HG02759 (cell line): ENCODE results near the gene CCT5.
"Not testable (repeated sequence)": the region's sequence is repeated elsewhere in the genome, so short reads cannot be mapped to it uniquely, and the experiment has no call there.

Experiments used
- ATAC-seq: cut with Tn5 transposase; IDR thresholded peaks from one replicate; pipeline ENCODE4 v1.9.1; 2021; ENCODE audit warnings: mild to moderate bottlenecking, moderate library complexity; ENCODE audit not compliant: unreplicated experiment

Gene CCT5

DNA sequence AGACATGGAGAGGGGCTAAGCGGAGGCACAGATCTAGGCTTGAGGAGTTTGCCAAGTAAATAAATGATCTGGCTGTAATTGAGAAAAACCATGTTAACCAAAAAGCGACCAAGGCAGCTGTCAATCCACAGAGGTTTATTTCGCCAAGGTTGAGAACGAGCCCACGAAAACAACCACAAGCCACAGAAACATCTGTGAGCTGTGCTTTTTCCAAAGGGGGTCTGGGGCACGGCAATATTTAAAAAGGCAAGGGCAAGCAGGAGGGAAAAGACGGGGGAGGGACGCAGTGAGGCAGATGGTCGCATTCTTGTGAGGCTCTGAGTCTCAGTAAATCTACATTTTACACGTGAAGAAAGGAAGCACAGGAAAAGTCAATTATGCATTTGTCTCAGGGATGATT is 25.4 kb downstream of the CCT5 start:
- no peak for ATAC-seq

DNA sequence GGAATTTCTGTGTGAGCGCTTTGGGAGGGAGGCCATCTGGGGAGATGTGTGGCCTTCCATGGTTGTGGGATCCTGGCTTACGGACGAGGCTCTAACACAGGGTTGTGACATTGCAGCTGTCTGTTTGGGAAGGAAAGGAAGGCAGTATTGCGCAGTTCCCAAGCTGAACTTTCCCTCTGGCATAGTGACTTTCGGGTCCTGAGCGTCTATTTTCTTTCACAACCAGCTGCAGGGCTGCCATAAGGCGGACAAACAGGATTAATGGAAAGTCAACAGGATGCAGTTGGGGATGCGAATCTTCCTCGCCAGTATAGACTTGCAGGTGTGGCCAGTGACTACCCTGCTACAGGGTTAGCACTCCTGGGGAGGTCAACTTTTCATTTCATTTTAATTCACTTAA is 25.9 kb downstream of the CCT5 start:
- no peak for ATAC-seq

DNA sequence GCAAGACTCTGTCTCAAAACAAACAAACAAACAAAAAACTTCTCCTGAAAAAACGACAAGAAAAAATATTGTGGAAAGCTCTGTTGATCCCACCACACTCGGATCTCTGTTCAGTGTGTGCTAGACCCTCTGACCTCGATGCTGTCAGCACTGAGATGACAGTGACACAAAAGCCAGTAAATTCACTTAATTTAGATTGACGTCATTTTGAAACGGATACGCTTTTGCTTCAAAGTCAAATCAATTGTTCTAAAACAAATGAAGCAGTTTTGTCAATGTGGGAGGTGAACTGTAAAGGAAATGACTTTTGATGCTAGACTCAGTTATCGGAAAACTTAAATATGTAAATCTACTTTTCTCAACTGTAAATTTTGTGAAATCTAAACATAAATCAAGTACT is 26.6 kb downstream of the CCT5 start:
- no peak for ATAC-seq

DNA sequence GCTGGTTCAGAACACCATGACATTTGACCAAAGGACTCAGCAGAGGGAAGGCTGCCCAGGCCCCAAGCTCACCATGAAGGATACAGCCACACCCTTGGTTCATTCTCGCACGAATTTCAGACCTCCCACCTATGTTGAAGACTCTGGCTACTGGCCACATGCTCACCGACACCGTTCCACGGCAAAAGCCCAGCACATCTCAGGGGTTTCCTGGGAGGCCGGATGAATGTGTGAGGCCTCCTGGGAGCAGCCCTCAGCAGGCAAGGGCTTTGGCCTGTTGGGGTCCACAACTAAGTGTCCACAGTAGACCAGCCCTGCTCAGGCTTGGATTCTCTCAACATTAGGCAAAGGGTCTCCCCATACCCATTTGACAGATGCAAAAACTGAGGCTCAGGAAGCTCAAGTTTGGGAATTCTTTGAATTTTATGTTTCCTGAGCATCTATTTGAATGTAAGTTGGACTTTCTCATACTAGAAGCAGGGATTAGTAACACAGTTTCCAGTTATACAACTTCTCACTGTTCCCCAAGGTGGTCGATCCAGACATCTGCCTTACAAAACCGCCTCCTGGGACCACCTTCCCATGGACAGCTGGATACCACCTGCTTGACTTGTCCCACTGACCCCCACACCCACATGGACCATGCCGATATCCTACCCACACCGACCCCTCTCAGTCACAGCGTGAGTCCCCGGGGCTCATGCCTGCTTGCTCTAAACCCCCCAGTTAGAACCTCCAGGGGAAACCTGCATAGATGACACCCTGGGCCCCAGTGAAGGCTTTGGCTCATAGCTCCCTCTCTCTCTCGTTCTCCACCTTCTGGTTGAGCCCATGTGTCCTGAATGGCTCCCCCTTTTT is 27.9 kb downstream of the CCT5 start:
- ATAC-seq: no peak

DNA sequence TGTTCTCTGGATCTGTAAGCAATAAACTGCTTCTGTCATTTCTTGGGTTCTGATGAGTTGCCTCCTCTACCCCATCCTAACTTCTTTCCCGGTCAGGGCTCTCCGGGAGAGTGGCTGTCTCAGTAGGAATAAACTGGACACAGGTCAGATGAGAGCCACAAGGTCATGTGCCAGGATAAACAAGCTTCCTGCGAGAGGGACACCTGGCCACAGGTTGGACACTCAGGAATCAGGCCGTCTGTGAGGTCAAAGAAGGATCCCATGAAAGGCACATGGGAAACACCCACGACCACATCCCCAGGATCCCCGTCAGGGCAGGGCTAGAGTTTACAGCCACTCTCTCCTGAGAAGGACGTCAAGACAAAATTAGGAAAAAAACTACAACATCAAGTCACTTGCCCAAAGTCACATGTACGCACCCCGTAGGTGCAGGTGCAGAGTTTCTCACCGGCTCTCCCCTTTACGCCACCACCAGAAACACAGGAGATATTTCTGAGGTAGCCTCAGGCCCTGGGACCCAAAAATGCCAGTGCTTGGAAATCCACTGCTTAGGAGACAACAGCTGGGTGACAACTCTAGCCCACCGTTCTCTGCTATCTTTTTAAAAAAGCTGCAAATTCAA is 28.7 kb downstream of the CCT5 start:
- ATAC-seq: no peak

DNA sequence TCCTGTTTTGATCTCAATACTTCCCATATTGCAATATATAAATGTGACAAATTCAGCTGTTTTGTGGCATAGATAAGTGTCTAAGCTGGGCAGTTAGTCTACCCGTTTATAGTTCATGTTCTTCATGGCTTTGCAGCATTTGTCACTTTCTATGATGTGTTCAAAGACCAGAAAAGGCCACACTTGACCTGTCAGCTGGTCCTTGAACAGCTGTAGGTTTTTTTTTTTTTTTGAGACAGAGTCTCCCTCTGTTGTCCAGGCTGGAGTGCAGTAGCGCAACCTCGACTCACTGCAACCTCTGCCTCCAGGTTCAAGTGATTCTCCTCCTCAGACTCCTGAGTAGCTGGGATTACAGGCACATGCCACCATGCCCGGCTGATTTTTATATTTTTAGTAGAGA is 29.2 kb downstream of the CCT5 start:
- no peak for ATAC-seq

DNA sequence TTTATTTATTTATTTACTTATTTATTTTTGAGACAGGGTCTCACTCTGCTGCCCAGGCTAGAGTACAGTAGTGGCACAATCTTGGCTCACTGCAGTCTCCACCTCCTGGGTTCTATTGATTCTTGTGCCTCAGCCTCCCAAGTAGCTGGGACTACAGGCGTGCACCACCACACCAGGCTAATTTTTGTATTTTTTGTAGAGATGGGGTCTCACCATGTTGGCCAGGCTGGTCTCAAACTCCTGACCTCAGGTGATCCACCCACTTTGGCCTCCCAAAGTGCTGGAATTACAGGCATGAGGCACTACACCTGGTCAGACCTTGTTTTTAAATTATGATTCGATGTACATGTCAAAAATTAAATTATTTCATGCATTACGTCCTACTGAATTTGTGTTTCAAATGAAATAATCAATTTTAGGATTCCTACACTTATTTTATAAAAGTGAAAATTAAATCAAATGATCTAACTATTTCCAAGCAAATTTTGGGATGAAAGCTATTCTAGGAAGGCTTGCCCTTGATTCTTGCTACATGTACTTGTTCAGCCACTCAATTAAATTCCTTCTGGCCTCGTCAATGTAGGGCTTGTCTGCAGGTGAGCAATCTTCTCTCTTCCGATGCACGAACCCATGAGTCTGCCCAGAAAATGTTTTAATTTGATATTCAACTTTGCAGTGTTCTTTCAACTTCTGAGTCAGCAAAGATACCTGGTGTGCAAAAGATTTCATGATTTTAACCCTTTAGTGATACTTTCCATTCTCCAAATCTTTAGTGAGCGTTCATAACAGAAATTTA is 30.0 kb downstream of the CCT5 start:
- no peak for ATAC-seq

DNA sequence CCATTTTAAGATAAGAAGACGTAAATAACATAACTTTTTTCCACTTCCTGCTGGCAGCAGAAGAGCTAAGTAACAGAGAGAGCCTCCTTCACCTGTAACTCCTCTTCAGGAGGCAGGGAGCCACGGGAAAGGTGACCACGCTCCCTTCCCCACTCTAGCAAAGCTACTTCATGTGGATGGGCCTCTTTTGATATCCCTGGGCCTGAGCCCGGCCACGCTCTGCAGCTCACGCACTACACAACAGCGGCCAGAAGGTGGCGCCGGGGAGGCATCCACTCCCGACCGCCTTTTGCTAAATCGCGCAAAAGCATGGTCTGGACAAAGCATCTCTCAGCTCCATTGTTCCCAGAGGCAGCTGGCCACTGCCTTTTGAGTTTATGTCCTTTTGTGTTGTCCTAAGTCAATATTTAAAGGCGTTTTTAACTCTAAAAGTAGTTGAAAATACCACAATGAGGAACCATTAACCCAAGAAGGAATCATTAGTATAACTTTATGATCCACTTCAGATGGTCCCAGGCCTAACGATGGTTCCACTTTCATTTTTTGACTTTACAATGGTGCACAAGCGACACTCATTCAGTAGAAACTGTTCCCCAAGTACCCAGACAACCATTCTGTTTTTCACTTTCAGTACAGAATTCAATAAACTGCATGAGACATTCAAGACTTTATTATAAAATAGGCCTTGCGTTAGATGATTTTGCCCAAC is 34.0 kb downstream of the CCT5 start:
- ATAC-seq: peak; percentile 85

DNA sequence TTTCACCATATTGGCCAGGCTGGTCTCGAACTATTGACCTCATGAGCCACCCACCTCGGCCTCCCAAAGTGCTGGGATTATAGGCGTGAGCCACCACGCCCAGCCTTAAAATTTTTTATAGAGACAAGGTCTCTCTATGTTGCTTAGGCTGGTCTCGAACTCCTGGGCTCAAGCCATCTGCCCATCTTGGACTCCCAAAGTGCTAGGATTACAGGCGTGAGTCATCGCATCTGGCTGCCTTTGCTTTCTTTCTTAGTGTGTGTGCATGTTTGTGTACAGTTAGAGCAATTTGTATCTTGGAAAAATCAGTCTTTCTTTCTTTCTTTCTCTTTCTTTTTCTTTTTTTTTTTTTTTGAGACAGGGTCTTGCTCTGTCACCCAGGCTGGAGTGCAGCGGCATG is 35.3 kb downstream of the CCT5 start:
- ATAC-seq: not testable (repeated sequence)

DNA sequence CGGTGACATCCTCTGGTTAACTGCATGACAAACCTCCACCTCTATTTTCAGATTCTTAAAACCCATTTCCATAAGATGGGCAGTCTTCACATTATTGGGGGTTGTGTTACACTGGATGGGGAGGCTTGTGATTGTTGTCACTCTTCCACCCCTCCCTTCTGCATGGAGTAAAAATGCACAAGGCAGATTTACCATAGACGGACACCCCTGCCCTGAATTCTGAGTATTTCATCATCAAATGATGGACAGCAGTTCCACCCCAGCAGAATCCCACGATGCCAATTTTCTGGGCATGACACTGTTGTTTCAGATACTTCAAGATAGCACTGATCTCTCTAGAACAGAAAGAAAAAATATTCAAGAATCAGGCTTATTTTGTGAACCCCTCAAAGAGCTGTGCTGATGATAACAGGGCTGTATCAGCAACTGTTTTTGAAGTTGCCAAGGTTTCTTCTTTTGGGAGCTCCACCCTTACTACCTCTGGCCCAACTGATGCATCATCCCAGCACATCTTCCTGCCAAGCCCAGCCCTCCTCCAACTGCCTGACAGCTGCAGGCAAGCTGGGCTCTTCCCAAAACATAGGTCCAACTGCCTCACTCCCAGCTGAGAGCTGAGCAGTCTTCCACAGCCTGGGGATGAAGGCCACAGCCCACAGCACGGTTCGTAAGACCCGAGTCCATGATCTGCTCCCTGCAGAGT is 36.2 kb downstream of the CCT5 start:
- no peak for ATAC-seq

DNA sequence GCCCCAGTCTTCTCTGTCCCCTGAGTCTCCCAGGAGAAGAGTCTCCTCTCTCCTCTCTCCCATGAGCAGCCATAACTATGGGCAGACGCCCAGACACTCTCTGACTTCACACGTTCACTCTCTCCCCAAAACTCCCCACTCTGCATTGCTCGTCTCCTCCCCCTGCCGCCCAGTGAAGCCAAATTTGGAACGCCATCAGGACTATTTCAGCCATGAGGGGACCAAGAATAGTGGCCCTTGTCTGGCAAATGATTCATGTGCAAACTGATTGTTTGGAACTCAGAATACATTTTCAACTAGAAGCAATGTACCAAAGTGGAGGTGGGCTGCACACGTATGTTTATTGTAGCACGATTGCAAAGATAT is 36.8 kb downstream of the CCT5 start:
- no peak for ATAC-seq

DNA sequence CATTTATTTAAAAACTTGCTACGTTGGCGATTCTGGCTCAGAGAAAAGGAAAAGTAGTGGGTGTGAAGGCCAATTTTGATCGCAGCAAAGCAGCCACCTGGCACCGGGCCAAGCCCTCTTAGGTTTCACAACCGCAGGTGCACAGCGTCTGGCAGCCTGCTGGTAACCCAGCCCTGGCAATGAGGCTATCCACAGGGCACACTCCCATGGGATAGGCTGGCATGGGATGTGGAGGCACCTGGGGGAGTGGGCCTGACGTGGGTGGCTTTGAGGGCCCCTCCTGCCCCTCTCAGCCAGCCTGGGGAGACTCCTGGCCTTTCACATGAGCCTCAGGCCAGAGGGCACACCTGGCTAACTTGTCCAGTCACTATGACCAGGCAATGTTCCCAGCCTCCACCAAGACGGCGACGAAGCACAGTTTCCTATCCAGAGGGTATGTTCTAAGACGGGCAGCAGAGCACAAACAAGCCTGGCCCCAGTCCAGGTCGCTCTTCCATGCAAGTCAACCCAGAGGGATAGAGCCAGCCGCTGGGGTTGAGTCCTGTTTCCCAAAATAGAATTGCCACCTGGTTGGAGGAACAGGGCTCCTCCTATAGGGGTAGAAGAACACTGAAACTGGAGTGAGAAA is 38.6 kb downstream of the CCT5 start:
- ATAC-seq: peak; percentile 65

DNA sequence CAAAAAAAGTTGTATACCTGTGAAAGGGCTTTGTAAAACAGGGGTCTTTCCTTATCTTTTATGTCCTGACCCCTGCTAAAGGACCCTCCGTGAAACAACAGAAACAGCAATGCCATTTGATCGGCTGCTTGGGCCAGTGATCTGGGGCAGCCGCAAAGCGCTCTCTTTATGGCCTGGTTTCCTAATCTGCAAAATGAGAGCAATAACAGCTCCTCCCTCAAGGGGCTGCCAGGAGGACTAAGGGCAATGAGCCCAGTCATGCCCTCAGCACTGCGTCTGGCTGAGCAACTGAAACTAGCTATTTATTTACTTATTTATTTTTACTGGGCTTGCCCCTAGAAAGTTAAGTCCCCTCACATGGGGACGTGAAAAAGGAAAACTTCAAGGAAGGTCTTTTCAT is 39.3 kb downstream of the CCT5 start:
- ATAC-seq: no peak

DNA sequence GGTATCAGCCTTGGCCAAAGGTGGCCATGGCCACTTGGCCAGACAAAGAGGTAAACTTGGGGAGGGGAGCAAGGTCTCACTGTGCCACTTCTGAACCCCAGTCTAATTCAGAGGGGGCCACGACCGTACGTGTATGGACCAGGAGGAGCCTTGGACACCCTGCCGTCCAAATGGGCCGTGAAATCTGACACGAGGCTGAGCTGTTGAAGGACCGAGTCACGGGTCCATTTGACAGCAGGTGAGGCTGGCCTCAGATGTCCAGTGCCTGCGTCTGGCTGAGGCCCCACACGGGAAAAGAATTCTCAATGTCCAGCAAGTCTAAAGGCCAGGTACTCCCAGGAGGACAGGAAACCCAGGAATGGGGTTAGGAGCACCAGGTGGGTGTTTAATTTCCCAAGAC is 39.9 kb downstream of the CCT5 start:
- no peak for ATAC-seq

DNA sequence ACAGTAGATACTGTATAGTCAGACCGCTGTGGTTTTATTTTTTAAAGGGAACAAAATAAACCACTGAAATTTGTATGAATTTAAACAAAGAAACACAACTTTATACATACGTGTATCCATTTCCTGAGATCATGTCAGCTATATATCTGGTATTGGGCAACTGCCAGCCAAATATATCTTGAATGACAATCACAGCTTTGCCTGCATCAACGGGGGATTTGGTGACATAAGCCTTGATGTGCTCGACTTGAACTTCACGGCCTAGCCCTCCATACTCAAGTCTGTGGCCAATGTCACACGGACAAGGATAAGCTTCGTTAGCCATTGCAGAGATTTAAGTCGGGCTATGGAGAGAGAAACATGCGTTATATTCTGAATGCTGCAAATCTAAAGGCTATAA is 40.4 kb downstream of the CCT5 start:
- no peak for ATAC-seq

DNA sequence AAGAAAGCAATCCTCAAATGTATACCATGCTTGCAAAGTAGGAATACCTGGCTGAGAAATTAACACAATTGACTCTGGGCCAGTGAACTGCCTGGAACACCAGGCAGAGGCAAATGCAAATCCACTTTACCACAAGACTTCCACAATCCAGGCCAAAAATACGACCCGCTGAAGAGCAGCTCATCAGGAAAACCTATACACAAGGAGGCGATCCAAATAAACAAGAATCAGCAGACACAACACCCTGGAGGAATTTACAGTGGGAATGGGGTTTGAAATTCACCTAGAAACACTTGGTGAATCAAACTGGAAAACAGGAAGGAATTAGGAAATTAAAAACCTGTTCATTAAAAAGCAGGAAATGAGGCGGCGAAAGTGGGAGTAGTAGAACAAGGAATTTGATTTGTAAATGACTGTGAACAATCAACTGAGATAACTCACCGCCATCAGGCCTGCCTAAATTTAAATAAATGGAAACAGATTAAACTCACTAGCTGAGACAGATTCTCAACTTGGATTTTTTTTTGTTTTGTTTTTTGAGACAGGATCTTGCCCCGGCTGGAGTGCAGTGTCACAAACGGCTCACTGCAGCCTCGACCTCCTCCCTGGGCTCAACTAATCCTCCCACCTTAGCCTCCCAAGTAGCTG is 41.7 kb downstream of the CCT5 start:
- no peak for ATAC-seq

DNA sequence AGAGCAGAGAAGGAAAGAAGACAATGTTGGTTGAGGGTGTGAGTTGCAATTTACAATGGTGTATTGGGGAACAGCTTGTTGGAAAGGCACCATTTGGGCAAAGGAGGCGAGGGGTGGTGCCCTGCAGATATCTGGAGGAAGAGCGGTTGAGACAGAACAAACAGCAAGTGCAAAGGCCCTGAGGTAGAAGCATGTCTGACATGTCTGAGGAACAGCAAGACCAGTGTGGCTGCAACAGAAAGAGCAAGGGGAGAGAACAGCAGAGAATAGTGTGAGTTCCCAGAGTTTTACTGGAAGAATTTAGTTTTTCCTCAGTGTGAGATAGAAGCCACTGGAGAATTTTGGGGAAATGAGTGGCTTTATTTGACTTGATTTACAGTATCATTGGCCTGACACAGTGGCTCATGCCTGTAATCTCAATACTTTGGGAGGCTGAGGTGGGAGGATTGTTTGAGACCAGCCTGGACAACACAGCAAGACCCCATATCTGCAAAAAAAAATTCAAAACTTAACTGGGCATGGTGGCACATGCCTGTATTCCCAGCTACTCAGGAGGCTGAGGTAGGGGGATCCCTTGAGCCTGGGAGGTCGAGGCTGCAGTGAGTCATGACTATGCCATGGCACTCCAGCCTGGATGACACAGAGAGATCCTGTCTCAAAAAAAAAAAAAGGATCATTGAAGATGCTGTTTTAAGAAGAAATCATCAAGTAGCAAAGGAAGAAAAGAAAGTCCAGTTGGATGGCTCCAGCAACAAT is 44.0 kb downstream of the CCT5 start:
- ATAC-seq: no peak

DNA sequence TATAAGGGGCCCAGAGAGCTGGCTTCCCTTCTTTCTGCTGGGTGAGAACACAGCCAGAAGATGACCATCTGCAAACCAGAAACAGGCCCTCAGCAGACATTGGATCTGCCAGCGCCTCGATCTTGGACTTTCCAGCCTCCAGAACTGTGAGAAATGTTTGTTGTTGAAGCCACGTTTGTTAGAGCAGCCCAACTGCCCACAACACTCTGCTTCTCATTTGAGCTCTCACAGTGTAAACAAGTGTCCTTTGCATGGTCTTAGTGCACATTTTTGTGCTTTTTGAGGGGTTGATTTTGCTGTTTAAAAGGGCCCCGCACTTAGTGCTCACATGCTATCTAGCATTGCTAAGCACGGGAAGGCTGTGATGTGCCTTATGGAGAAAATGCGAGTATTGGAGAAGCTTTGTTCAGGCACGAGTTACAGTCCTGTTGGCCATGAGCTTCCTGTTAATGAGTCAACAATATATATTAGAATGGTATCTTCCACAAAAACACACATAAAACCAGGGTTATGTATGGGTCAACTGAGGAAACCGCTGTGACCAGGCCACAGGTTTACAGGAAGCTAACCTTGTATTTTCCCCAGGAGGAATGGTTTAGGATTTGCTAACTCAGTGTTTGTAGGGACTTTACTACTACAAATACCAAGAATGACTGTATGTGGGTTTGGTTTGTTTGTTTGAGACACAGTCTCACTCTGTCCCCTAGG is 45.7 kb downstream of the CCT5 start:
- no peak for ATAC-seq
